Nephron progenitor cell (in vitro differentiated cells): Measurements from ENCODE around the gene EXOC3.

ENCODE experiments used
- DNase-seq: peaks from one replicate; pipeline ENCODE4 v3.0.0; 2021
- H3K27ac Mint-ChIP-seq: 2 replicates; pipeline ENCODE4 v1.8.0; 2021; ENCODE audit warnings: mild to moderate bottlenecking, moderate library complexity, mixed read lengths
- H3K27me3 Mint-ChIP-seq: 2 replicates; pipeline ENCODE4 v1.8.0; 2021; ENCODE audit warnings: mild to moderate bottlenecking, low read depth, mixed read lengths; ENCODE audit not compliant: poor library complexity
- H3K36me3 Mint-ChIP-seq: 2 replicates; pipeline ENCODE4 v1.8.0; 2021; ENCODE audit warnings: low read depth, mixed read lengths
- H3K4me1 Mint-ChIP-seq: 2 replicates; pipeline ENCODE4 v1.8.0; 2021; ENCODE audit warnings: mixed read lengths
- H3K4me3 Mint-ChIP-seq: 2 replicates; pipeline ENCODE4 v1.8.0; 2021; ENCODE audit warnings: mild to moderate bottlenecking, moderate library complexity, mixed read lengths
- H3K9me3 Mint-ChIP-seq: 2 replicates; pipeline ENCODE4 v1.8.0; 2021; ENCODE audit warnings: mild to moderate bottlenecking, moderate library complexity, mixed read lengths
- TF ChIP-seq, protein P1 (sequence below): fragments of 200-600 bp; sonication (generic); IDR thresholded peaks from 2 replicates; pipeline ENCODE4 v1.5.0; 2021; ENCODE audit warnings: antibody characterized with exemption

The EXOC3 gene

DNA sequence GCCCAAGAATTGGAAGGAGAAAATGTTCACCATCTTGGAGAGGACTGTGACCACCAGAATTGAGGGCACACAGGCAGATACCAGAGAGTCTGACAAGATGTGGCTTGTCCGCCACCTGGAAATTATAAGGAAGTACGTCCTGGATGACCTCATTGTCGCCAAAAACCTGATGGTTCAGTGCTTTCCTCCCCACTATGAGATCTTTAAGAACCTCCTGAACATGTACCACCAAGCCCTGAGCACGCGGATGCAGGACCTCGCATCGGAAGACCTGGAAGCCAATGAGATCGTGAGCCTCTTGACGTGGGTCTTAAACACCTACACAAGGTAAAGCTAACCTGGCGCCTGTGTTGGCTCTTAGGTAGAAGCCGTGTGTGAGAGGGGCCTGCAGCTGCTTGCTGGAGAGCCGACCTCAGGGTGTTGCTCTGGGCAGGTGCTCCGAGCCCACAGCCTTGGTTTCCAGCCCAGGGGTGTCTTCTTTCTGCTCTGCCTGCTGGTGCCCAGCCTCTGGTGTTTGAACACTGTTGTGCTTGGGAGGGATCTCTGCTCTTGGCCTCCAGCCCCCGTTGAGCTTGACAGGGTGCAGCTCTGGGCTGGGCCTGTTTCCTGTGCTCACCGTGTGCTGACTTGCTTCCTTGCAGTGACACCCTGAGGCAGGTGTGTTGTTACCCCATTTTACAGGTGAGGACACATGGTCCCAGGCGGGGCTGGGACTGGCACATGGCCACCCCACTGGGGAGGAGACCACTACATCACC, 10.9 kb downstream of the EXOC3 start:
- Mint-ChIP-seq H3K9me3 (peaks cover 33% of the 10 kb centered on the region), H3K4me3 (no peak overlapping the region), H3K27me3 (no peaks in the 10 kb centered on the region), H3K36me3 (peaks cover 77% of the 10 kb centered on the region), H3K4me1 (no peaks in the 10 kb centered on the region), H3K27ac (no peak overlapping the region)
- TF ChIP-seq, protein P1, sequence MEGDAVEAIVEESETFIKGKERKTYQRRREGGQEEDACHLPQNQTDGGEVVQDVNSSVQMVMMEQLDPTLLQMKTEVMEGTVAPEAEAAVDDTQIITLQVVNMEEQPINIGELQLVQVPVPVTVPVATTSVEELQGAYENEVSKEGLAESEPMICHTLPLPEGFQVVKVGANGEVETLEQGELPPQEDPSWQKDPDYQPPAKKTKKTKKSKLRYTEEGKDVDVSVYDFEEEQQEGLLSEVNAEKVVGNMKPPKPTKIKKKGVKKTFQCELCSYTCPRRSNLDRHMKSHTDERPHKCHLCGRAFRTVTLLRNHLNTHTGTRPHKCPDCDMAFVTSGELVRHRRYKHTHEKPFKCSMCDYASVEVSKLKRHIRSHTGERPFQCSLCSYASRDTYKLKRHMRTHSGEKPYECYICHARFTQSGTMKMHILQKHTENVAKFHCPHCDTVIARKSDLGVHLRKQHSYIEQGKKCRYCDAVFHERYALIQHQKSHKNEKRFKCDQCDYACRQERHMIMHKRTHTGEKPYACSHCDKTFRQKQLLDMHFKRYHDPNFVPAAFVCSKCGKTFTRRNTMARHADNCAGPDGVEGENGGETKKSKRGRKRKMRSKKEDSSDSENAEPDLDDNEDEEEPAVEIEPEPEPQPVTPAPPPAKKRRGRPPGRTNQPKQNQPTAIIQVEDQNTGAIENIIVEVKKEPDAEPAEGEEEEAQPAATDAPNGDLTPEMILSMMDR = no peak
- DNase-seq = no peak

DNA sequence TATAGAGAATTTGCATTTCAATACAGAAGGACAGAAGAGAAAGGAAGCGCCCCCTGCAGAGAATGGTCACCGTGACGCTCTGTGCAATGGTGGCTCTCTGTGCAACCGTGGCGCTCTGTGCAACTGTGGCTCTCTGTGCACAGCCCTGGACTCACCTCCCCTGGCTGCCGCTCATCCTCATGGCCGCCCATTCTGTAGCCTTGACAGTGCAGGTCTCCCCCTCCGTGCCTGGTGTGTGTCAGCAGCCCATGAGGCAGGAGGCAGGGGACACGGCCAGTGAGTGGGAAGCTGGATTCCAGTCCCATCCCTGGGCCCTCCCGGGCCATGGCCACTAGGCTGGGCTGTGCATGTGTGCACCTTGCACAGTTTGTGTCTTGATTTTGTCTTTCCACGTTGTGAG, 12.0 kb downstream of the EXOC3 start:
- TF ChIP-seq, protein P1 = no peak
- H3K4me3 Mint-ChIP-seq = no peak overlapping the region
- H3K27ac Mint-ChIP-seq = no peak overlapping the region
- H3K36me3 Mint-ChIP-seq = peaks cover 77% of the 10 kb centered on the region
- H3K4me1 Mint-ChIP-seq = no peaks in the 10 kb centered on the region
- H3K27me3 Mint-ChIP-seq = no peaks in the 10 kb centered on the region
- H3K9me3 Mint-ChIP-seq = peaks cover 33% of the 10 kb centered on the region
- no peak for DNase-seq

DNA sequence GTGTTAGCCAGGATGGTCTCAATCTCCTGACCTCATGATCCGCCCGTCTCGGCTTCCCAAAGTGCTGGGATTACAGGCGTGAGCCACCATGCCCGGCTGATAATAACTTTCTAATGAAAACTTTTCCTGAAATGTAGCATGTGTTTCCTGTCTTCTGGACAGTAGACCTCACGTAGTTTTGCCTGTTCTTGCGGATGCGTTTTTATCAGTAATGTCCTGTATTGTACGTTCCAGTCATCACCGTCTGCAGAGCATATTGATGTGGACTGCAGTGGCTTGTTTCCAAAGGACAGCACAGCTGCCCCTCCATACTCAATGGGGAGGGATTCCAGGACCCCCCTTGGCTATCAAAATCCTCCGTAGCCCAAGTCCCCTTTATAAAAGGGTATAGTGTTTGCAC, 12.8 kb downstream of the EXOC3 start:
- H3K9me3 Mint-ChIP-seq = peaks cover 25% of the 10 kb centered on the region
- peaks cover 77% of the 10 kb centered on the region for H3K36me3 Mint-ChIP-seq
- no peaks in the 10 kb centered on the region for H3K27me3 Mint-ChIP-seq

DNA sequence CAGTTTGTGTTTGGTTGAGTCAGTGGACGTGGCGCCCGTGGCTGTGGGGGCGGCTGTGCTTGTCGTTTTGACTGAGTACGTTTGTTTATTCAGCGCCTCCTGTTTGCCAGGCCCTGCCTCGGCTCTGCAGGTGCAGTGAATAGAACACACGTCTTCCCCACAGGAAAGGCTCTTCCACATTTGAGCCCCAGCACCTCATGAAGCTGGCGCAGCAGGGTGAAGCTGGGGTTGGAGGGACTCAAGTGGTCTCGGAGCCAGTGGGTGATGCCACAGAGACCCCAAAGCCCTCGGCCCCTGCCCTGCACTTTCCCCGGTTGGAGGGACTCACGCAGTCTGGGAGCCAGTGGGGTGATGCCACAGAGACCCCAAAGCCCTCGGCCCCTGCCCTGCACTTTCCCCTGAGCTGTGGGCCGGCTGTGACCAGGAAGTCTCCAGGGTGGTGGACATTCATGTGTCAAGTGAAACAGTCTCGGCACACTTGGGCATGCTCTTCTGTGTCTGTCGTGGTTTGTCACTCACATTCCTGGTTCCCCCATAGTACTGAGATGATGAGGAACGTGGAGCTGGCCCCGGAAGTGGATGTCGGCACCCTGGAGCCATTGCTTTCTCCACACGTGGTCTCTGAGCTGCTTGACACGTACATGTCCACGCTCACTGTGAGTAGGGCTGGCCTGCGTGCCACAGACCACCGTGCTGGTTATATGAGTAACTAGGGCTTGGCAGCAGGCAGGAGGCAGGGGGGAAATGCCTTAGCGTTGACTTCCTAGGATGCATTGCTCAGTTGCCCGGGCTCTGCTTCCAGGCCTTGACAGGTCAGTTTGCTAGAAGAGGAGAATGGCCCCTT, 13.6 kb downstream of the EXOC3 start:
- H3K4me3 Mint-ChIP-seq = no peak overlapping the region
- TF ChIP-seq, protein P1 = no peak
- peaks cover 17% of the 10 kb centered on the region for H3K9me3 Mint-ChIP-seq
- H3K4me1 Mint-ChIP-seq = no peaks in the 10 kb centered on the region
- H3K36me3 Mint-ChIP-seq = peaks cover 70% of the 10 kb centered on the region
- no peak for DNase-seq
- H3K27ac Mint-ChIP-seq = no peak overlapping the region
- no peaks in the 10 kb centered on the region for H3K27me3 Mint-ChIP-seq

More for the DNA sequence above, 12.8 kb downstream of the EXOC3 start:
- Mint-ChIP-seq H3K4me1 (no peaks in the 10 kb centered on the region), H3K4me3 (no peak overlapping the region), H3K27ac (no peak overlapping the region)
- TF ChIP-seq, protein P1 = no peak
- DNase-seq = no peak

DNA sequence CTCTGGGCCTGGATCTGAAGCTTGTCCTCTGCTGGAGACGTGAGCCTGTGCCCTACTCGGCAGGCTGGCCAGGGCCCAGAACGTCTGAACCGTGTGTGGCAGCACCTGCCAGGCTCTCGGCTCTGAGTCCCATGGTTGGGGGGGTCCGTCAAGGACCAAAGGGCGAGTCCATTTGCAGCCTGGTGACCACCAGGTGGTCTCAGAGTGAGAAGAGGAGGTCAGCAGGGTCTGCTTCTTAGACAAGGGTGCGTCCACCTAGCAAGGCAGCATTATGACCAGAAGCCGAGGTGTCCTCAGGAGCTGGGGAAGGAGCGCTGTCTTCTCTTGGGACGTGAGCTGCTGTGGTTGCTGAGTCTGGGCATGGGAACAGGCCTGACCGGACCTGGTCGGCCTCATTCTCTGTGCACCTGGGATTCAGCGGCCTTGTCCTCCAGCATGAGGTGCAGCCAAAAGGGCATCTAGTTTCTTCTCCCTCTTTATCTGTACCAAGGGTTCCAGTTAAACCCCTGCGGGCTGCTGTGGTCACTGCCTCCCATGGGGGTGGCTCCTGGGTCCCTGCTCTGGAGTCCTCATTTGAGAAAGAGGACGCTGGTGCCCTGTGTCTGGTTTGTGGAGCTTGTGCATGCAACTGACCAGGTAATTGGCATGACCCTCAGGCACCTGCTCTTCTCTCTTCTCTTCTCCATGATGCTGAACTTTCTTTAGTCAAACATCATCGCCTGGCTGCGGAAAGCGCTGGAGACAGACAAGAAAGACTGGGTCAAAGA, 14.4 kb downstream of the EXOC3 start:
- Mint-ChIP-seq H3K36me3 (peaks cover 70% of the 10 kb centered on the region), H3K27ac (no peak overlapping the region), H3K4me3 (no peak overlapping the region), H3K4me1 (no peaks in the 10 kb centered on the region), H3K27me3 (no peaks in the 10 kb centered on the region), H3K9me3 (peaks cover 9% of the 10 kb centered on the region)
- TF ChIP-seq, protein P1 = no peak
- DNase-seq = no peak
